Measurements from ENCODE around the gene FAM193B.

FAM193B gene

DNA sequence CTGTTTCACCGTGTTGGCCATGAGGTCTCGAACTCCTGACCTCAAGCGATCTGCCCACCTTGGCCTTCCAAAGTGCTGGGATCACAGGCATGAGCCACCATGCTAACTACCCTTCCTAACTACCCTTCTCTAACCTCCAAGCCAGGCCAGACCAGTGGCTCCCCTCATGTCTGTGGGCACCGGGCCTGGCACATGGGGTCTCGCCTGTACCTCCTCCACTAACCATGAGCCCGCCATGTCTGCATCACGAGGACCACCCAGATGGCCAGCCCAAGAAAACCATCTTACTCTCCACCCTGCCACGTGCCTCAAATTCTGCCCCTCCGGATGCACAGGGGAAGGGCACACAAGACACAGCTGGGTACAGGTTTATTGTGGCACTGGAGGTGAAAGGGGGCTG, 71.3 kb downstream of the FAM193B start:
- DNase-seq (ENCODE audit: low read depth) = no peak
- no peak overlapping the region for H3K4me3 ChIP-seq (ENCODE audit: control insufficient read depth, low read depth, low read length)
- TF ChIP-seq, protein P1, sequence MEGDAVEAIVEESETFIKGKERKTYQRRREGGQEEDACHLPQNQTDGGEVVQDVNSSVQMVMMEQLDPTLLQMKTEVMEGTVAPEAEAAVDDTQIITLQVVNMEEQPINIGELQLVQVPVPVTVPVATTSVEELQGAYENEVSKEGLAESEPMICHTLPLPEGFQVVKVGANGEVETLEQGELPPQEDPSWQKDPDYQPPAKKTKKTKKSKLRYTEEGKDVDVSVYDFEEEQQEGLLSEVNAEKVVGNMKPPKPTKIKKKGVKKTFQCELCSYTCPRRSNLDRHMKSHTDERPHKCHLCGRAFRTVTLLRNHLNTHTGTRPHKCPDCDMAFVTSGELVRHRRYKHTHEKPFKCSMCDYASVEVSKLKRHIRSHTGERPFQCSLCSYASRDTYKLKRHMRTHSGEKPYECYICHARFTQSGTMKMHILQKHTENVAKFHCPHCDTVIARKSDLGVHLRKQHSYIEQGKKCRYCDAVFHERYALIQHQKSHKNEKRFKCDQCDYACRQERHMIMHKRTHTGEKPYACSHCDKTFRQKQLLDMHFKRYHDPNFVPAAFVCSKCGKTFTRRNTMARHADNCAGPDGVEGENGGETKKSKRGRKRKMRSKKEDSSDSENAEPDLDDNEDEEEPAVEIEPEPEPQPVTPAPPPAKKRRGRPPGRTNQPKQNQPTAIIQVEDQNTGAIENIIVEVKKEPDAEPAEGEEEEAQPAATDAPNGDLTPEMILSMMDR (conservative IDR thresholded peaks at IDR 0.05; ENCODE audit: control insufficient read depth, insufficient read depth, low read depth, low read length) = no peak

- DNase-seq (ENCODE audit: low read depth) = peak; percentile 28
- H3K4me3 ChIP-seq (ENCODE audit: control insufficient read depth, low read depth, low read length) = no peak overlapping the region
- TF ChIP-seq, protein P1 (conservative IDR thresholded peaks at IDR 0.05; ENCODE audit: control insufficient read depth, insufficient read depth, low read depth, low read length) = no peak
These were observed 72.0 kb downstream of the FAM193B start for GRCh38 chr5:177482359-177482795.

DNA sequence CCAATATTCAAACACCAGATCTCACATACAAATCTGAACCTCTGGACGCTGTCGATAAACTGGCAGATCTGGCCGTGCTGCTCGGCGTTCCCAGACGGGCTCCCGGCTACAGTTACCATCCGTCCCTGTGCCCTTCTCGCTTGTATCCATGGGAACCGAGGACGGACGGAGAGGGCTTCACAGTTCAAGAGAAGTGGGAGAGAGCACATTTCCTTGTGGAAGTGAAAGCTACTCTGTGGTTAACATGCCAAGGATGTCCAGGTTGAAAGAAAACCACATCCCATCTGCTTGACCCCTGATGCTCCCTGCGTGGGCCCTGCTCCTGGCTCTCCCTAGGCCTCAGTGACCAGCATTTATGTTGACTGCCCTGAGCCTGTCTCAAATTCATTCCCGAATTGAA, 74.6 kb downstream of the FAM193B start:
- H3K4me3 ChIP-seq (ENCODE audit: control insufficient read depth, low read depth, low read length) = no peak overlapping the region
- DNase-seq (ENCODE audit: low read depth) = peak; percentile 86
- TF ChIP-seq, protein P1 (conservative IDR thresholded peaks at IDR 0.05; ENCODE audit: control insufficient read depth, insufficient read depth, low read depth, low read length) = no peak

DNA sequence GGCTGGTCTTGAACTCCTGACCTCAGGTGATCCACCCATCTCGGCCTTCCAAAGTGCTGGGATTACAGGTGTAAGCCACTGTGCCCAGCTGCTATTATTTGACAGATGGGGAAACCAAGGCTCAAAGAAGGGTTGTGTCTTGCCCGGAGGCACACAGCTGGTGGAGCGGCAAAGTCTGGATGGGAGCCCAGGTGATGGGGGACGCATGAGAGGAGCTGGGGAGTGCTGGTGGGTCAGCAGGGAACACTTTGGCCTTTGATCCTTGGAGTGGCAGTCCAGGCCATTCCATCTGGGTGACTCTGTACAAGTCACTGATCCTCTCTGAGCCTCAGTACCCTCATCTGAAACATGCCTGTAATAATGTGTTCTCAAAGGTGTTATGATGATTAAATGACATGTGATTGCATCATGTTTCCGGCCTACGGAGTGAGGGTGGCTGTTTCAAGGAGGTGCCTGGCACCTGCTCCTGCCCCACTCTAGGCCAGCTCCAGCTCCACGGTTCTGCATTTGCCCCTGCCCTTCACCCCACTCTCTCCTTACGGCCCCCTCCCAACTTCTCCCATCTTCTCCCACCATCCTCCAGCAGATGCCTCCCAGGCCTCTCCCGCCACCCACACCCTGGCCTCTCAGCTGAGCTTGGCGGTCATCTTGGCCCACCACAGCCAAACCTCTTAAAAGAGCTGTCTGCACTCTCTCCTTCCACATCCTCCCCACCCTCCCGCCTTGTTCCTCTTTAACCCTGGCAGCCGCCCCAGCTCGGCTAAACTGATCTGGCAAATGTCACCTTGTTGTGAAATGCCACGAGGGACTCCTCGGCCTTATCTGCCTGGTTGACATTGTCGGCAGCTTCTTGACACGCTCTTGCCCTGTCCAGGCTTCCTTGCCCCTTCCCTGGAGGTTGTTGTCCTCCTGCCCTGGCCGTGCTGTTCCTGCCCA, 75.4 kb downstream of the FAM193B start:
- DNase-seq (ENCODE audit: low read depth) = peak; percentile 65
- H3K4me3 ChIP-seq (ENCODE audit: control insufficient read depth, low read depth, low read length) = no peak overlapping the region
- TF ChIP-seq, protein P1 (conservative IDR thresholded peaks at IDR 0.05; ENCODE audit: control insufficient read depth, insufficient read depth, low read depth, low read length) = no peak

- H3K4me3 ChIP-seq (ENCODE audit: control insufficient read depth, low read depth, low read length) = no peak overlapping the region
- TF ChIP-seq, protein P1 (conservative IDR thresholded peaks at IDR 0.05; ENCODE audit: control insufficient read depth, insufficient read depth, low read depth, low read length) = no peak
- DNase-seq (ENCODE audit: low read depth) = no peak
These were observed 76.5 kb downstream of the FAM193B start for GRCh38 chr5:177477701-177478477.

GRCh38 chr5:177476531-177477233, 77.7 kb downstream of the FAM193B start:
- TF ChIP-seq, protein P1 (conservative IDR thresholded peaks at IDR 0.05; ENCODE audit: control insufficient read depth, insufficient read depth, low read depth, low read length) = no peak
- DNase-seq (ENCODE audit: low read depth) = peak; percentile 82

More at GRCh38 chr5:177476531-177477233, 77.7 kb downstream of the FAM193B start:
- H3K4me3 ChIP-seq (ENCODE audit: control insufficient read depth, low read depth, low read length) = no peak overlapping the region

Measured in fibroblast of mammary gland (primary cell).